HEK293T (cell line): ENCODE results near the gene ARPC5L.

Experiments
- CTCF ChIA-PET: fragments of 350-600 bp; formaldehyde crosslinking; extraction: SDS; loops from one replicate; lab custom pipeline; 2021; ENCODE audit warnings: antibody characterized with exemption, inconsistent platforms; lab: Yijun Ruan, JAX
- POLR2A ChIA-PET: fragments of 350-600 bp; formaldehyde crosslinking; extraction: SDS; loops from one replicate; lab custom pipeline; 2020; ENCODE audit warnings: antibody characterized with exemption, inconsistent platforms; lab: Yijun Ruan, JAX
- DNase-seq: peaks from one replicate; pipeline ENCODE4 v3.0.0; 2012; ENCODE audit warnings: mixed read lengths; ENCODE audit errors: extremely low spot score
- ARNT ChIP-seq: fragments of 450-650 bp; IDR thresholded peaks from 2 replicates; pipeline ENCODE4 v1.6.1; 2017; ENCODE audit warnings: mild to moderate bottlenecking
- BHLHE40 ChIP-seq: fragments of 450-650 bp; IDR thresholded peaks from 2 replicates; pipeline ENCODE4 v1.6.1; 2016; ENCODE audit warnings: mild to moderate bottlenecking, moderate library complexity, borderline replicate concordance
- CTBP1 ChIP-seq: fragments of 450-650 bp; IDR thresholded peaks from 2 replicates; pipeline ENCODE4 v1.6.1; 2016; ENCODE audit warnings: borderline replicate concordance
- ELF4 ChIP-seq: fragments of 450-650 bp; IDR thresholded peaks from 2 replicates; pipeline ENCODE4 v1.6.1; 2017; ENCODE audit warnings: antibody characterized with exemption
- FOXA1 ChIP-seq: fragments of 450-650 bp; IDR thresholded peaks from 2 replicates; pipeline ENCODE4 v1.6.1; 2016; ENCODE audit warnings: mild to moderate bottlenecking
- FOXK2 ChIP-seq: fragments of 450-650 bp; IDR thresholded peaks from 2 replicates; pipeline ENCODE4 v1.6.1; 2016; ENCODE audit warnings: mild to moderate bottlenecking
- FOXM1 ChIP-seq: fragments of 450-650 bp; IDR thresholded peaks from 2 replicates; pipeline ENCODE4 v1.6.1; 2017; ENCODE audit warnings: mild to moderate bottlenecking, borderline replicate concordance
- HDGF ChIP-seq: fragments of 450-650 bp; IDR thresholded peaks from 2 replicates; pipeline ENCODE4 v1.6.1; 2017; ENCODE audit warnings: antibody characterized with exemption, borderline replicate concordance
- L3MBTL2 ChIP-seq: fragments of 450-650 bp; conservative IDR thresholded peaks from 2 replicates; pipeline ENCODE4 v1.6.1; 2016; ENCODE audit warnings: mild to moderate bottlenecking
- LEF1 ChIP-seq: fragments of 450-650 bp; IDR thresholded peaks from 2 replicates; pipeline ENCODE4 v1.6.1; 2017; ENCODE audit warnings: mild to moderate bottlenecking, borderline replicate concordance
- NFRKB ChIP-seq: fragments of 450-650 bp; IDR thresholded peaks from 2 replicates; pipeline ENCODE4 v1.6.1; 2016; ENCODE audit warnings: mild to moderate bottlenecking, moderate library complexity
- SP1 ChIP-seq: fragments of 450-650 bp; IDR thresholded peaks from 2 replicates; pipeline ENCODE4 v1.6.1; 2017
- SUZ12 ChIP-seq: fragments of 450-650 bp; IDR thresholded peaks from 2 replicates; pipeline ENCODE4 v1.6.1; 2016; ENCODE audit warnings: mild to moderate bottlenecking
- TARDBP ChIP-seq: fragments of 450-650 bp; IDR thresholded peaks from 2 replicates; pipeline ENCODE4 v1.6.1; 2016
- ZNF384 ChIP-seq: fragments of 450-650 bp; IDR thresholded peaks from 2 replicates; pipeline ENCODE4 v1.6.1; 2016
- TF ChIP-seq, protein P1 (sequence below): fragments of 450-650 bp; IDR thresholded peaks from 2 replicates; pipeline ENCODE4 v1.6.1; 2016

ARPC5L gene

DNA sequence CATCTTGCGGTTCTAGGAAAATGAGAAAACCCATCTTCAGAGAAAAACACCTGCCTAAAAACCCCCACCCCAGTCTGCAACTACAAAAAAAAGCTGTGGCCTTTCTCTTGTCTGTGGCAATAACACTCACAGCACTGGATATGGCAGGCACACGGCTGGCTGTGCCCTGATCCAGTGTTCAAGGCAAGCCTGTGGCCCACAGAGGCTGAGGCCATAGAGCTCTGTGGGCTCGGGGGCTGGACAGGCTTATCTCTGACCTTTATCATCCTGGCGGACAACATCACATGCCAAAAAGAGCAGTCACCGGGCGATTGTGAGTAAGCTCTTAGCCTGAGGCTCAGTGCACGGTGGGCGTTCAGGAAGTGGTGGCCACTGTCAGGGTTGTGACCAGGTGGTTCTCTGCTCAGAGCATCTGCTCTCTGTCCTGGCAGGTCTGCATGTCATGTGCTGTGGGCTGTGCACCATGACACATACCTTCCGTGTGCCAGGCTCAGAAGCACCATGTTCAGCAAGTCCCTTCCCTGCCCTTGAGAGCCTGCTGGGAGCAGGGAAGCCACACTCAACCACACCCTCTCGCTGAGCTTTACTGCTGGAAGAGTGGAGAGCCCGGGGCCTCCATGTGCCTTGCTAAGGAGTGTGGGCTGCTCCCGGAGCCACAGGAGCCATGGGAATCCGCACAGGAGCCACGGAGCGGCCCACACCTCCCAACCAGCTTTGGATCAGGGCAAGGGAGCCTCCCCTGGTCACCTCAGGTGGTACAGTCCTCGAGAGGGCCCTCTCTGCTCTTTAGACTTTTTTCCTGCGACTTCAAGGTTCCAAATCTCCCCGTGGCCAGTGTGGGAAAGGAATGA, 43.3 kb upstream of the ARPC5L start:
- POLR2A ChIA-PET = interaction anchor here (0.9 to 1.5 kb wide), 3 partner anchors 8 to 40 kb away, joined by 3 to 4 read pairs (median 3); no protein-coding TSS in a partner anchor
- CTCF ChIA-PET = interaction anchor here (0.8 to 1.4 kb wide), 3 partner anchors 19 to 543 kb away, joined by 3 read pairs; no protein-coding TSS in a partner anchor
- peak; percentile 39 for DNase-seq

DNA sequence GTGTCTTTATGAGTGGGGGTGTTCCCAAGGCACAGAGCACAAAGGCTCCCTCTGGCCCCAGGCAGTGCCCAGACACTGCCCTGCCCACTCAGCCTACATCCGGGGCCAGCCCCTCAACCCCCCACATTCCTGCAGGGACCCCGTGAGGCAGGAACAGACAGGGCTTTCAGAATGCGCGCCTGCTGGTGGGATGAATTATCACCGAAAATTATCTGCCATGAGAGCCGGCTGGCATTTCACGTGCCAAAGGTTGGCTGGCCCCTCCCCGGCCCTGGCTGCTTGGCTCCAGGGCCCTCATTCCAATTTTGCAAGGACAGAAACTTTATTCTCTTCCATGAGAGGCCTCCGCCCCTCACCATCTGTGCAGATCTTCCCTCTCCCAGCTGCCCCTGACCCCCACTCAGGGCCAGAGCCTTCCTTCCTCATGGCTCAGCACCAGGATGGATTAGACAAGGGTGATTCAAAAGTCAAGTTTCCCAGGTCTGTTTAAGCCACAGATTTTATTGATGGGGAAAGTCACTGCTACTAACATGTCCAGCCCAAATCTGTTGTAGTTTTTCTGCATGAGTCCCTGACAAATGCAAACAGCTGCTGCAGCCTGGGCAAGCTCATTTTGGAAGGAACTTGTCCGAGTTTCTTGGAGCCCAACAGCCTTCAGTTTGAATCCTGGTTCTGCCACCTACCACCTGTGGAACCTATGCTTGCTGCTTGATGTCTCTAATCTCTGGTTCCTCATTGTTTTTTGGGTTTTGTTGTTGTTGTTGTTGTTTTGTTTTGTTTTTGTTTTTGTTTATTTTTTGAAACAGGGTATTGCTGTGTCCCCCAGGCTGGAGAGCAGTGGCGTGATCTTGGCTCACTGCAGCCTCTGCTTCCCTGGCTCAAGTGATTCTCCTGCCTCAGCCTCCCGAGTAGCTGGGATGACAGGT, 41.0 kb upstream of the ARPC5L start:
- ChIA-PET POLR2A (interaction anchor here (1.1 kb wide), 2 partner anchors 40 to 62 kb away, joined by 3 read pairs; partner anchors contain the start of gene RPL35), CTCF (no interaction called here)

More for the DNA sequence above, 43.3 kb upstream of the ARPC5L start:
- TF ChIP-seq TARDBP (no peak), FOXK2 (no peak)

DNA sequence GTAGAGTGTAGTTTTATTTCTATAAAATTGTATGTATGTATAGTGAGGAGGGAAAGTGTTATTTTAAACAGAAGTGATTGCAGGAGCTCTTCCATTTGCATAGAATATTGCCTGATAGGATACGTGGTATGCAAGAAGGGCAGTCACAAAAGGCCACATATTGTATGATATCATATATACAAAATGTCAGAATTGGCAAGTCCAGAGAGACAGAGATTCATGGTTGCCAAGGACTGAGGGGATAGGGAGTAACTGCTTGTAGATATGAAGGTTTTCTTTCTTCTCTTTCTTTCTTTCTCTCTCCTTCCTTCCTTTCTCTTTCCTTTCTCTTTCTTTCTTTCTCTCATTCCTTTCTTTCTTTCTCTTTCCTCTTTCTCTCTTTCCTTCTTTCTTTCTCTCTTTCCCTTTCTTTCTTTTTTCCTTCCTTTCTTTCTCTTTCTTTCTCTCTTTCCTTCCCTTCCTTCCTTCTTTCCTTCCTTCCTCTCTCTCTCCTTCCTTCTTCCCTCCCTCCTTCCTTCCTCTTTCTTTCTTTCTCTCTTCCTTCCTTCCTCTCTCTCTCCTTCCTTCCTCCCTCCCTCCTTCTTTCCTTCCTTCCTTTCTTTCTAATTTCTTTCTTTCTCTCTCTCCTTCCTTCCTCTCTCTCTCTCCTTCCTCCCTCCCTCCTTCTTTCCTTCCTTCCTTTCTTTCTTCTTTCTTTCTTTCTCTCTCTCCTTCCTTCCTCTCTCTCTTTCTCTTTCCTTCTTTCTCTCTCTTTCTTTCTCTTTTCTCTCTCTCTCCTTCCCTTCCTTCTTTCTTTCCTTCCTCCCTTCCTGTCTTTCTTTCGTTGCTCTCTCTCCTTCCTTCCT, 33.2 kb upstream of the ARPC5L start:
- TF ChIP-seq FOXA1 (no peak), ARNT (no peak), NFRKB (no peak), BHLHE40 (no peak), TARDBP (no peak), SP1 (no peak)
- DNase-seq = no peak
- CTCF ChIA-PET = interaction anchor here (1.0 to 2.1 kb wide), 2 partner anchors 11 to 55 kb away, joined by 3 to 11 read pairs; no protein-coding TSS in a partner anchor
- POLR2A ChIA-PET = no interaction called here

More for the DNA sequence above, 41.0 kb upstream of the ARPC5L start:
- no peak for DNase-seq
- no peak for TF ChIP-seq LEF1

DNA sequence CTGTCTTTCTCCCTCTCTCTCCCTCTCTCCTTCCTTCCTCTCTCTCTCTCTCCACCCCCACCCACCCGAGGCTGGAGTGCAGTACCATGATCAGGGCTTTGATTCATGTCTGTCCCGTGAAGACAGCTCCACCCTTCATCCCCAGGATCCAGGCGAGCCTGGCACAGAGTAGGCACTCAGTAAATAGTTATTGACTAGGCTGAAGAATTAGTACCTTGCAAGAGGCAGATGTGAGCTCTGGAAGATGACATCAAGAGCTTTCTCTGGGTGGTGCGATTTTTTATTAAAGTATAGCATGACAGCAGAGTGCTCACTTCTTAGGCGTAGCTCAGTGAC, 32.6 kb upstream of the ARPC5L start:
- POLR2A ChIA-PET = interaction anchor here (0.7 kb wide), 2 partner anchors 25 to 50 kb away, joined by 3 read pairs; no protein-coding TSS in a partner anchor
- no peak for DNase-seq
- CTCF ChIA-PET = interaction anchor here (0.7 to 2.1 kb wide), 3 partner anchors 11 to 224 kb away, joined by 3 to 11 read pairs (median 3); no protein-coding TSS in a partner anchor
- TF ChIP-seq L3MBTL2 (no peak), FOXK2 (no peak), ELF4 (no peak), LEF1 (no peak), ARNT (no peak), FOXA1 (no peak), BHLHE40 (no peak), FOXM1 (no peak), SUZ12 (no peak), ZNF384 (no peak), HDGF (no peak), SP1 (no peak), TARDBP (no peak), NFRKB (no peak), CTBP1 (no peak)
- TF ChIP-seq, protein P1, sequence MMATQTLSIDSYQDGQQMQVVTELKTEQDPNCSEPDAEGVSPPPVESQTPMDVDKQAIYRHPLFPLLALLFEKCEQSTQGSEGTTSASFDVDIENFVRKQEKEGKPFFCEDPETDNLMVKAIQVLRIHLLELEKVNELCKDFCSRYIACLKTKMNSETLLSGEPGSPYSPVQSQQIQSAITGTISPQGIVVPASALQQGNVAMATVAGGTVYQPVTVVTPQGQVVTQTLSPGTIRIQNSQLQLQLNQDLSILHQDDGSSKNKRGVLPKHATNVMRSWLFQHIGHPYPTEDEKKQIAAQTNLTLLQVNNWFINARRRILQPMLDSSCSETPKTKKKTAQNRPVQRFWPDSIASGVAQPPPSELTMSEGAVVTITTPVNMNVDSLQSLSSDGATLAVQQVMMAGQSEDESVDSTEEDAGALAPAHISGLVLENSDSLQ = no peak

DNA sequence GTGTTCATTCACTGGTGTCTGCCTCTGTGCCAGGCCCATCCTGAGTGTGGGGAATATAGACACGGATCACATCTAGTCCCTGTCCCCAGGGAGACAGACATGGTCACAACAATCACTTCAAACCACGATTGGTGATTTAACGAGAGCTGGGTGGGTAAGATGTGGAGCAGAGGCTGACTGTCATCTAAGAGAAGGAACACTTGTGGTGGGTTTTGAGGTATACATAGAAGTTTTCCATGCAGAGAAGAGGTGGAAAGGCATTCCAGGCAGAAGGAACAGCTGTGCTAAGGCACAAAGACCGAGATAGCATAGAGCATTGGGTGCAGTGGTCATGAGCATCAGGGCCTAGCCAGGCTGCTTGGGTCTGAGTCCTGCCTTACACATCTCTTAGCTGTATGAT, 31.3 kb upstream of the ARPC5L start:
- CTCF ChIA-PET = no interaction called here
- TF ChIP-seq SP1 (no peak), SUZ12 (no peak), ELF4 (no peak), FOXM1 (no peak), TARDBP (no peak), LEF1 (no peak), ZNF384 (no peak), ARNT (no peak)
- POLR2A ChIA-PET = no interaction called here
- no peak for DNase-seq

DNA sequence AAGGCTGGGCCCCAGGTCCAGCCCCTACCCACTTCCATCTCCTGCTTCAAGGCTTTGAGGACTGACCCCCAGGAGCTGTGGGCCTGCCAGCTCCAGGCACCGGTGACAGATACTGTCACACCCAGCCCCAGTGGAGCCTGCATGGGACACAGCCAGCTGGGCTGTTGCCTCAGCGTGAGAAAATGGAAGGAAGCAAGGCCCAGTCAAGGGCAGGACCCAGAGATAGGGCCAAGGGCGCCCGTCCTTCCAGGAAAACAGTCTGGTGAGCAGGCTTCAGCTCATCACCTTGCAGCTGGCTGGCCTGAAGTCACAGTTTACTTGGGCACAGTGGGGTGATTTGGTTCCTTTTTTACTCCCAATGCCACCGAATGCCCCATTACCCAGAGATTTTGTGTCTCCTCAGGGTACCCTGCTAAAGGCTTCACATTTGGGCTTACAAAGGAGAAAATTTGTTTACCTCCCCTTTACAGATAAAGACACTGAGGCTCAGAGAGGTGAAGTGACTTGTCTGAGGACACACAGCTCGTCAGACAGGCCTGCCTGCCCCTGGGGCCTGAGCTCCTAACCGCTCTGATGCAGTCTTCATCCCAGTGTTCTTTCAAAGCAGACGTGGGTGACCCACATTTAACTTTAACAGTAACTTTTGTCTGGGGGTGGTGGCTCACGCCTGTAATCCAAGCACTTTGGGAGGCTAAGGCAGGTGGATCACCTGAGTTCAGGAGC, 30.1 kb upstream of the ARPC5L start:
- no peak for DNase-seq
- POLR2A ChIA-PET = no interaction called here
- TF ChIP-seq HDGF (no peak), FOXK2 (no peak), SUZ12 (no peak), FOXM1 (no peak), NFRKB (no peak), SP1 (no peak), TARDBP (no peak), CTBP1 (no peak), L3MBTL2 (no peak), ARNT (no peak)
- TF ChIP-seq, protein P1 = no peak
- CTCF ChIA-PET = interaction anchor here (0.7 to 1.0 kb wide), 2 partner anchors 8 to 54 kb away, joined by 3 read pairs; no protein-coding TSS in a partner anchor
